ENCODE results near the gene CLDN5.
"Not testable (repeated sequence)": the region's sequence is repeated elsewhere in the genome, so short reads cannot be mapped to it uniquely, and the experiment has no call there.

The CLDN5 gene

DNA sequence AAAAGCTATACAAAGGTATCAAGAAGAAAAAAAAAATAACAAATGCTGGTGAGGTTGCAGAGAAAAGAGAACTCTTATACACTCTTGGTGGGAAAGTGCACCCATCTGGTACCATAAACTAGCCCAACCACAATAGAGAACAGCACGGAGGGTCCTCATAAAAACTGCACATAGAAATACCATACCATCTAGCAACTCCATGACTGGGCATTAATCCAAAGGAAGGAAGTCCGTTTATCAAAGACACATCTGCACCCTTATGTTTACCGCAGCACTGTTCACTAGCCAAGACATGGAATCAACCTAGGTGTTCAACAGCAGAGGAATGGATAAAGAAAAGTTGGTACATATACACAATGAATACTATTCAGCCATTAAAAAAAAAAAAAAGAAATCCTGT is 10.8 kb upstream of the CLDN5 start:
- no peak for DNase-seq (ENCODE audit: low read depth)
- TF ChIP-seq, protein P1, sequence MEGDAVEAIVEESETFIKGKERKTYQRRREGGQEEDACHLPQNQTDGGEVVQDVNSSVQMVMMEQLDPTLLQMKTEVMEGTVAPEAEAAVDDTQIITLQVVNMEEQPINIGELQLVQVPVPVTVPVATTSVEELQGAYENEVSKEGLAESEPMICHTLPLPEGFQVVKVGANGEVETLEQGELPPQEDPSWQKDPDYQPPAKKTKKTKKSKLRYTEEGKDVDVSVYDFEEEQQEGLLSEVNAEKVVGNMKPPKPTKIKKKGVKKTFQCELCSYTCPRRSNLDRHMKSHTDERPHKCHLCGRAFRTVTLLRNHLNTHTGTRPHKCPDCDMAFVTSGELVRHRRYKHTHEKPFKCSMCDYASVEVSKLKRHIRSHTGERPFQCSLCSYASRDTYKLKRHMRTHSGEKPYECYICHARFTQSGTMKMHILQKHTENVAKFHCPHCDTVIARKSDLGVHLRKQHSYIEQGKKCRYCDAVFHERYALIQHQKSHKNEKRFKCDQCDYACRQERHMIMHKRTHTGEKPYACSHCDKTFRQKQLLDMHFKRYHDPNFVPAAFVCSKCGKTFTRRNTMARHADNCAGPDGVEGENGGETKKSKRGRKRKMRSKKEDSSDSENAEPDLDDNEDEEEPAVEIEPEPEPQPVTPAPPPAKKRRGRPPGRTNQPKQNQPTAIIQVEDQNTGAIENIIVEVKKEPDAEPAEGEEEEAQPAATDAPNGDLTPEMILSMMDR (conservative IDR thresholded peaks at IDR 0.05; ENCODE audit: low read depth, low read length), result no peak
- no peak overlapping the region for H3K4me3 ChIP-seq (ENCODE audit: low read length)

DNA sequence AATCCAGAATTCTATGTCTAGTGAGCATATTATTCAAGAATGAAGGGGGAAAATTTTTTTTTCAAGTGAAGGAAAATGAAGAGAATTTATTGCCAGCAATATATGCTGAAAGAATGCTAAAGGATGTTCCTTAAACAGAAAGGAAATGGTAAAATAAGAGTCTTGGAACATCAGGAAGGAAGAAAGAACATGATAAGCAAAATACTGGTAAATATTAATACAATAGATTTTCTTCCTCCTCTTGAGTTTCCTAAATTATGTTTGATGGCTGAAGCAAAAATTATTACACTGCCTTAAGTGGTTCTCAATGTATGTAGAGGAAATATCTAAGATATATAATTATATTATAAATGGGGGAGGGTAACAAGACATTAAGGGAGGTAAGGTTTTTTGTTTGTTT is 9.6 kb upstream of the CLDN5 start:
- TF ChIP-seq, protein P1 (conservative IDR thresholded peaks at IDR 0.05; ENCODE audit: low read depth, low read length), result no peak
- no peak overlapping the region for H3K4me3 ChIP-seq (ENCODE audit: low read length)
- no peak for DNase-seq (ENCODE audit: low read depth)

DNA sequence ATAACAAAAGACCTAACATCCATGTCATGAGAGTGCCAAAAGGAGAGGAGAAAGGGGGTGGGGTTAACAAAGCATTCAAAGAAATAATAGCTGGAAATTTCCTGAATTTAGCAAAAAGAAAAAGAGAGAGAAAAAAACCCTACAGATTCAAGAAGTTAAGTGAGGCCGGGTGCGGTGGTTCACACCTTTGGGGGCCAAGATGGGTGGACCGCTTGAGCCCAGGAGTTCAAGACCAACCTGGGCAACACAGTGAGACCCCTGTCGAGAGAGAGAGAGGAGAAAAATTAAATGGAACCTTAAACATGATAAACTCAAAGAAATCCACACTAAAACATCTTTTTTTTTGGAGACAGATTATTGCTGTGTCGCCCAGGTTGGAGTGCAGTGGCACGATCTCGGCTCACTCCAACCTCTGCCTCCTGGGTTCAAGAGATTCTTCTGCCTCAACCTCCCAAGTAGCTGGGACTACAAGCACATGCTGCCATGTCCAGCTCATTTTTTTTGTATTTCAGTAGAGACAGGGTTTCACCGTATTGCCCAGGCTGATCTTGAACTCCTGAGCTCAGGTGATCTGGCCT is 8.9 kb upstream of the CLDN5 start:
- TF ChIP-seq, protein P1 (conservative IDR thresholded peaks at IDR 0.05; ENCODE audit: low read depth, low read length), result no peak
- DNase-seq (ENCODE audit: low read depth), result no peak
- no peak overlapping the region for H3K4me3 ChIP-seq (ENCODE audit: low read length)

DNA sequence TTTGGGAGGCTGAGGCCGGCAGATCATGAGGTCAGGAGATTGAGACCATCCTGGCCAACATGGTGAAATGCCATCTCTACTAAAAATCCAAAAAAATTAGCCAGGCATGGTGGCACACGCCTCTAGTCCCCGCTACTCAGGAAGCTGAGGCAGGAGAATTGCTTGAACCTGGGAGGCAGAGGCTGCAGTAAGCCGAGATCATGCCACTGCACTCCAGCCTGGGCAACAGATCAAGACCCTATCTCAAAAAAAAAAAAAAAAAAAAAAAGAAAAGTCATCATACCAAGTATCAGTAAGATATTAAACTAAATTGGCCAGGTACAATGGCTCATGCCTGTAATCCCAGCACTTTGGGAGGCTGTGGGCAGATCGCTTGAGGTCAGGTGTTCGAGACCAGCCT is 7.1 kb upstream of the CLDN5 start:
- not testable (repeated sequence) for DNase-seq (ENCODE audit: low read depth); H3K4me3 ChIP-seq (ENCODE audit: low read length)

DNA sequence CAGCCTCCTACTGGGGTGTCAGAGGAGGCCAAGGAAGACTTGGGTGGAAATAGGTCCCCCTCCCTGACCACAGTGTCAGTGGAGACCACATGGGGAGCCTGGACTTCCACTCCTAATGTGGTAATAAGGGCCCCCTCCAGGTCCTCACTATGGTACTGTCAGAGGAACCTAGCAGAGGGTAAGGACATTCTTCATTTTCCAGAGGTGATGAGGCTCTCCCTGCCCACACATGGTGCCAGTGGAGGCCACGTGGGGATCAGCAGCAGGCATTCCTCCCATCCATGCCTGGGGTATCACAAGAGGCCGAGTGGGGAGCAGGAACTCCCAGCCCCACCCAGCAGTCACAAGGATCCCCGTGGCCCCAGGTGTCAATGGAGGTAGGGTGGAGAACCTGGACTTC is 6.5 kb upstream of the CLDN5 start:
- TF ChIP-seq, protein P1 (conservative IDR thresholded peaks at IDR 0.05; ENCODE audit: low read depth, low read length), result no peak

DNA sequence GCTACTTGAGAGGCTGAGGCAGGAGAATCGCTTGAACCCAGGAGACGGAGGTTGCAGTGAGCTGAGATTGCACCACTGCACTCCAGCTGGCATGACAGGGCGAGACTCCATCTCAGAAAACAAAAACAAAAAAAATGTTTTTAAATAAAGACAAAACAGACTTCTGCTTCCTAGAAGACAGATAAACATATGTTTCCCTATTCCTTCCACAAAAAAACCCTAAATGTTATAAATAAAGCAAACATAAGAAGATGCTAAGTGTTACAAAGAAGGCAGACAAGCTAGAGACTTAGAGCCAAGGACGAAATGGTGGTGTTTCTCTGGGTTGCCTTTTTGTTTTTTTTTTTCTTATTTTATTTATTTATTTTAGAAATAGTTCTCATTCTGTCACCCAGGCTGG is 5.6 kb upstream of the CLDN5 start:
- H3K4me3 ChIP-seq (ENCODE audit: low read length), result no peak overlapping the region
- no peak for DNase-seq (ENCODE audit: low read depth)
- TF ChIP-seq, protein P1 (conservative IDR thresholded peaks at IDR 0.05; ENCODE audit: low read depth, low read length), result no peak

More for the DNA sequence above, 6.5 kb upstream of the CLDN5 start:
- H3K4me3 ChIP-seq (ENCODE audit: low read length), result no peak overlapping the region
- DNase-seq (ENCODE audit: low read depth), result no peak

DNA sequence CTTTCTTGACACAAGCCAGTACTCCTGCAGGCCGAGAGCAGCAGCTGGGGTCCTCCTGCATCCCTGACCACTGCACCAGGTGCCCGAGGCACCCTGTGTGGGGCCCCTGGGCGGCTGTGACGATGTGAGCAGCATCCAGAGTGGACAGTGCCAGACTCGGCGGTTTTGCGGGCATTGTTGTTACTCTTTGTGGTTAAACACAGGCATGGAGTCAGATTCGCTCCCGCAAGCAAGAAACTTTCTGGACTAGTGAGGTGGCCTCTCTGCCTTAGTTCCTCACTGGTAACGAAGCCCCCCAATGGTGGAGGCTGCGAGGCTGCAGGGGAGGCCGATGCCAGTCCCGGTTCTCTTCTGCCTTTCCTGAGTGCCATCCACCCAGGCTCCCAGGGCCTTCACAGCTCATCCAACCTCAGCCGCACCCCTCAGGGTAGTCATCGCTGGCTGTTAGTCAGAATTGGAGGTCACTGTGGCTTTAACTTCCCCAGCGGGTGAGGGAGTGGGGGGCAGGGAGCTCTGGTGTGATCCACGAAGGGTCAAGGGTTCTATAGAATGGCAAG is 3.7 kb upstream of the CLDN5 start:
- DNase-seq (ENCODE audit: low read depth), result no peak
- H3K4me3 ChIP-seq (ENCODE audit: low read length), result no peak overlapping the region
- TF ChIP-seq, protein P1 (conservative IDR thresholded peaks at IDR 0.05; ENCODE audit: low read depth, low read length), result no peak
